ENCODE measurements around the gene NRCAM.

The NRCAM gene

DNA sequence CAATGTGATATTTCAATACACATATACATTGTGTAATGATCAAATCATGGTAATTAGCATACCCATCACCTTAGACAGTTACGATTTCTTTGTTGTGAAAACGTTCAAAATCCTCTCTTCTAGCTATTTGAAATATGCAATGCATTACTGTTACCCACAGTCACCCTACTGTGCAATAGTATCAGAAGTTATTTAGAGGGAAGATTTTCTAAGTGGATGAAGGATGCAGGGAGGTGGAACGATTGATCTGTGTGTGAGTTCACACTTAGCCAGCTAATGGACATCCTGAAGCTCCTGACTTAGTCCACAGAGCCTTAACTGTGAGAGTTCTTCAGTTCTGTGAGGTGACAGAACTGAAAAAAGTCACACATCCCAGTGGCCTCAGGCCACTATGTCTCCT, 228.9 kb downstream of the NRCAM start:
- no peak for FAIRE-seq

GRCh38 chr7:108226816-108227299, 229.4 kb downstream of the NRCAM start:
- FAIRE-seq: no peak
- no peak for DNase-seq (ENCODE audit: insufficient read length, low spot score)

More for the DNA sequence above, 228.9 kb downstream of the NRCAM start:
- no peak for DNase-seq (ENCODE audit: insufficient read length, low spot score)

GRCh38 chr7:108225531-108226181, 230.6 kb downstream of the NRCAM start:
- FAIRE-seq: no peak

DNA sequence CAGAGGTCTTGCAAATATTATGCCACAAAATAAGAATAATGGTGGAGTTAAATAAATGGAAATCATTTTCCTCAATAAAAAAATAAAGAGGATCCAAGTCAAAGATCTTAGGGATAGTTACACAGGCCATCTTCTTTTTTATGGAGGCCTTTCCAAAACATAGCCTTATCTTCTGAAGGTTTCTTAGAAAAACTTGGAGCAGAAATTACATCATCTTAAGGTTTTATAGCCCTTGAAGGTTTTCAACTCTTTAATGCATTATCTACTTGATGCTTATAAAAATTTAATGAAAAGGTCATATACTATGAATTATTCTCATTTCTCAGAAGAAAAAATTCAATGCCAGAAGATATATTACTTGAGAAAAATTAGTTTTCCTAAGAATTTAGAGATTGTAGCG, 231.8 kb downstream of the NRCAM start:
- FAIRE-seq (no peak), DNase-seq (ENCODE audit: insufficient read length, low spot score) (no peak)

More at GRCh38 chr7:108225531-108226181, 230.6 kb downstream of the NRCAM start:
- DNase-seq (ENCODE audit: insufficient read length, low spot score): no peak

GRCh38 chr7:108222236-108222892, 233.9 kb downstream of the NRCAM start:
- no peak for FAIRE-seq
- no peak for DNase-seq (ENCODE audit: insufficient read length, low spot score)

GRCh38 chr7:108211382-108212201, 244.6 kb downstream of the NRCAM start:
- DNase-seq (ENCODE audit: insufficient read length, low spot score): no peak
- no peak for FAIRE-seq

GRCh38 chr7:108210796-108211195, 245.4 kb downstream of the NRCAM start:
- FAIRE-seq (no peak), DNase-seq (ENCODE audit: insufficient read length, low spot score) (no peak)

GRCh38 chr7:108205311-108205710, 250.9 kb downstream of the NRCAM start:
- no peak for FAIRE-seq
- no peak for DNase-seq (ENCODE audit: insufficient read length, low spot score)

DNA sequence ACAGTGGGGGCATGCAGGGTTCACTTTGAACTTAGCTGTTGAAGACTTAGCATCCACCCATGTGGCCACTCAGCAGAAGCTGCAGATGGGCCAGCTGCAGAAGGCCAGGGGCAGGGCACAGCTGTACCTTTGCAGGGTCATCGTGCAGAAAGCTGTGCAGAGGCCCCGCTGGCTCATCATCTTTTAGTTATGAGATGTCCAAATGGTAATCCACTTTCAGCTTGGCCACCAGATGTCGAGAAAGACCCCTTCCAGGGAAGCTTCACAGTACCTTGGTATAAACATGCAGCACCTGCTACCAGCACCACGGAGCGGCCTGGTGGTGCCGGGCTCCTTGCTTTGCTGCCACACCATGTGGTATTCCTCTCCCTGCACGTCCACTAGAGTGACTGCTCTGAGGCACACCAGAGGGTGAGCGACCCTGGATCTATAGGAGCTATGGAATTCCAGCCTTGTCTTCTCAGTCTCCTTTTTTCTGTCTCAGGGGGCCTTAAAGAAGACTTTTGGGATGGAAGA, 251.9 kb downstream of the NRCAM start:
- no peak for DNase-seq (ENCODE audit: insufficient read length, low spot score)
- no peak for FAIRE-seq

DNA sequence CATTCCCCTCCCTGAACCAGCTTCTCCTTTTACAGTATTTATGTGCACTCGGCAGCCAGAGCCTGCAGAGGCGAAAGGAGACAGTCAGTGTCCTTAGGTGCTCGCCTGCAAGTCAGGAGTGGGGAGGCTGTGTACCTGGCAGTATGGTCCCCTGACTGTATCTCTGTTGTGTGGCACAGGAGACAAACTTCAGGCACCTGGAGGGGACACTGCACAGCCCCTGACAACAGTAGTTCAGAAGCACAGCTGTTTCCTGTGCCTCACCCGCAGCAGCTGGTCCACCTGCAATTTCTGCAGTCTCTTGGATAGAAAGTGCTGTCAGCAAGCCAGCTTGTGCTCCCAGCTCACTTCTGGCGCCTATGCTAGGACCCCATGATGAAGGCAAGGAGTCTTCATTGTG, 252.7 kb downstream of the NRCAM start:
- DNase-seq (ENCODE audit: insufficient read length, low spot score) (no peak), FAIRE-seq (no peak)

- DNase-seq (ENCODE audit: insufficient read length, low spot score) (no peak), FAIRE-seq (no peak)
These were observed 253.5 kb downstream of the NRCAM start for GRCh38 chr7:108202743-108203142.

DNA sequence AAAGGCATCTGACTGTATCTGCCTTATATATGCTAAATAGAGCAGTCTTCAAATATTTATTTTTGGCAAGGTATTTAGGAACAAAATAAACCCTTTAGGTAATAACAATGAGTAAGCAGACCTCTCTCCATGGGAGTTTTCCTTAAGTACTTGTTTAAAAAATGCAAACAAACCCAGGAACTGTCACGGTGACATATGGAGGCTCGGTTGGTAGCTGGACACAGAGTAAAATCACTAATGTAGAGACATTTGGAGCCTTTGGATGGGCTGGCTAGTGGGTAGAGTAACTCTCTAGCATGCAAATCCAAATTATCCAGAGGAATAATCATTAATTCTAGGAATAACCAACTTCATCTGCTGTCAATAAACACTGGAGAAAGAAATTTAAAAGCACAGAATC, 254.5 kb downstream of the NRCAM start:
- no peak for FAIRE-seq
- DNase-seq (ENCODE audit: insufficient read length, low spot score): no peak

DNA sequence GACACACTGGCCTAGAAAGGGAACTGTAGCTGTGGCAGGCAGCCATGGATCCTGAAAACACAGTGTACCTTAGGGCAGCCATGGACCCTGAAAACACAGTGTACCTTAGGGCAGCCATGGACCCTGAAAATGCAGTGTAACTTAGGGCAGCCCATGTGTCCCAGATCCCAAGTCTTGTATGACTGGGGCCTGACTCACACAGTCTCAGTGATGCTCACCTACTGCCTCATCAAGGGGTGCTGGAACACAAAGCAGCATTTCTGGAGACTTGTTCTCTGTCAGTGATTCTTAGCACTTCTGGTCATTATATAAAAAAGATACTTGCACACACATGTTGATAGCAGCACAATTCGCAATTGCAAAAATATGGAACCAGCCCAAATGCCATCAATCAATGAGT, 255.9 kb downstream of the NRCAM start:
- DNase-seq (ENCODE audit: insufficient read length, low spot score) (no peak), FAIRE-seq (no peak)

- no peak for FAIRE-seq
- no peak for DNase-seq (ENCODE audit: insufficient read length, low spot score)
These were observed 258.7 kb downstream of the NRCAM start for GRCh38 chr7:108197371-108198091.

DNA sequence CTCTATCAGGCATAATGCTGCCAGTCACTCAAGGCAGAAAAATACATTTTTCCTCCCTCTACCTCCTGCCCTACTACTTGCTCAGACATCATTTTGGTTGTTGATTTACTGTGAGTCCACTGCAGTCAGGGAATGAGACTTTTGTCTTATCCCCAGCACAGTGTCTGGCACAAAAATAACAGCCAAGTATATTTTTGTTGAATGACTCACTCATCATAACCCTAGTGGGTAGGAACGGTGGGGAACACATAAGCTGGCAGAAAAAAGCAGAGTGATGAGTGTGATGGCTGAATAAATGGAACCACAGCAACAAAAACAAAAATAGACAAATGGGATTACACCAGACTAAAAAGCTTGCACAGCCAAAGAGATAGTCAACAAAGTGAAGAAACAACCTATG, 260.2 kb downstream of the NRCAM start:
- FAIRE-seq: no peak

GRCh38 chr7:108193594-108194498, 262.4 kb downstream of the NRCAM start:
- DNase-seq (ENCODE audit: insufficient read length, low spot score): no peak
- no peak for FAIRE-seq

More for the DNA sequence above, 260.2 kb downstream of the NRCAM start:
- DNase-seq (ENCODE audit: insufficient read length, low spot score): no peak

DNA sequence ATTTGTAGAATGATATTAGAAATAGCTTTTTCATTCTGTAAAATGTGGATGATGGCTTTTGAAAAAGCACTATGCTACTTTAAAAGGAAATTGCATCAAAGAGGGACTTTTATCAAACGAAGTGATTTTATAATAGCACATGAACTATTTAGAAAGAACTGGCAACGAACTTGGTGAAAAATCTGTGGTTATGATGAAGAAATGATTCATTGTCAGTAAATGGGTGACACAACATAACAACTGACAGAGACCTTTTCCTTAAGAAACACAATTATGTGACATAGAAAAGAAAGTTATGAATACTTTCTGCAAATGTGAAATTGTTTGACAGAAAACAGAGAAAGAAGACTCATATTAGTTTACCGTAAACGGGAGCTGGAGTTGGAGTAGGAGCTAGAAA, 265.3 kb downstream of the NRCAM start:
- no peak for FAIRE-seq
- no peak for DNase-seq (ENCODE audit: insufficient read length, low spot score)

DNA sequence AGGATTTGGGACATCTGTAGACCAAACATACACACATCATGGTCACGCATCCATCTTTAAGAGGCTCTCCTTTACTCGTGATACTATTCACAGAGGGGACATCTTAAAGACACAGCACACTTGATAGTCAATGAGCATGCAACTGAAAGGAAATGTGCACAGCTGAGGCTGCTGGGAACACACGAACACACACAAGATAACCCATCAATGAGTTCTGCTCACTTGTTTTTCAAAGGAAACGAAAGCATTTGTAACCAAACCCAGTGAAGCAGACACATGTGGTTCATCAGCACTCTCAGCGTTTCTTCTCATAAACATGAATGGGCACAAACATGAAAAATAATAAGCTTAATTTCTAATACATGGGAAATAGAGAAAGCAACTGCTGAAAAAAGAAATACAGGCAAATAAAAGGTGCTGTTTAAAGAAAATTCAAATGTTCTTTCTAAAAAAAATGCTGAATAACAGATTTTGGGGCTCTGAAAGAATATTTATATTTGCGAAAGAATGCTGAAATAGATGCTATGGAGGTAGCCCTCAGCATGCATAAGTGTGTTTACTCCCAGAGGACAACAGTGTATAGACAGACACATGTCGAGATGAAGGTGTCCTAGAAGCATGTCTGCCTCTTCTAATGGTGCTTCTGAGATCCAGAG, 266.4 kb downstream of the NRCAM start:
- FAIRE-seq: peak; percentile 87

GRCh38 chr7:108188724-108189123, 267.5 kb downstream of the NRCAM start:
- FAIRE-seq (no peak), DNase-seq (ENCODE audit: insufficient read length, low spot score) (no peak)

More for the DNA sequence above, 266.4 kb downstream of the NRCAM start:
- peak; percentile 18 for DNase-seq (ENCODE audit: insufficient read length, low spot score)
